ENCODE results near the gene ZNF516. TPM values are rescaled to one million over a fixed set of nuclear protein-coding genes. Genes with fewer than 3 reads are reported as not detected.

The ZNF516 gene
- polyA plus RNA-seq, 3 donors = 5.0 to 41.9 (median 8.6) TPM

DNA sequence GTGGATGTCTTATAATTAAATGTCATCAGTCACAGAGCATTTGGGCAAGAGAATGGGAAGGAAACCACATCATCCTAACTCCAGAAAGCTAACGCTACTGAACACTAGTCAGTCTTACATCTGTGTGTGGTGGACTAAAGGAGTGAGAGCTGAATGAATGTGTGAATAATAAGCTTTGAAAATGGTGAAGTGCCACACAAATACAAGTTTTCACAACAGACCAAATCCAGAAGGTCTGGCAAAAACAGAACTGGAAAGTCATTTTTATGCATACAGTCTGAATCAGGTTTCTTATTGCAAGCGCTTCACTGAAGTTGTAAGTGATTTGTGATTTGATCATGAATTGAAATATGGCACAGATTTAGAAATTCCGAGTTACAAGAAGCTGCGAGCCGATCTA is 175.7 kb downstream of the ZNF516 start:
- Histone ChIP-seq H3K9ac (ENCODE audit: insufficient read depth, low read length, poor library complexity, severe bottlenecking) (no peak overlapping the region), H3K4me3 (replicated peaks in 1 of 3; ENCODE audit: low read depth in 2 of 3, low read length in 3 of 3) (no peak overlapping the region), H3K27ac (ENCODE audit: low read depth in 1 of 2, low read length in 2 of 2) (no peak overlapping the region), H3K9me3 (replicated peaks in 1 of 2; ENCODE audit: control insufficient read depth in 1 of 2, insufficient read depth in 1 of 2, low read length in 2 of 2) (no peaks in the 10 kb centered on the region), H3K79me2 (ENCODE audit: insufficient read depth, low read length) (no peaks in the 10 kb centered on the region), H3K27me3 (ENCODE audit: control insufficient read depth in 2 of 2, insufficient read depth in 2 of 2, low read length in 2 of 2) (peaks cover 0 to 4% of the 10 kb centered on the region in 2 donors), H4K20me1 (ENCODE audit: insufficient read depth, low read length) (no peaks in the 10 kb centered on the region), H3K4me2 (replicated peaks; ENCODE audit: extremely low read depth, low read length, poor library complexity, severe bottlenecking) (no peak overlapping the region), H3K4me1 (ENCODE audit: control insufficient read depth in 1 of 2, insufficient read depth in 2 of 2, low read length in 2 of 2) (no peaks in the 10 kb centered on the region), H3K36me3 (replicated peaks in 1 of 2; ENCODE audit: control insufficient read depth in 1 of 2, insufficient read depth in 2 of 2, low read length in 2 of 2) (no peaks in the 10 kb centered on the region), H2AFZ (ENCODE audit: insufficient read depth, low read depth, low read length, poor library complexity, severe bottlenecking) (no peak overlapping the region)
- H3K9me3 Mint-ChIP-seq = peaks cover 0 to 2% (median 0%) of the 10 kb centered on the region in 7 donors
- peaks cover 5 to 6% (median 6%) of the 10 kb centered on the region in 3 donors for H3K27me3 Mint-ChIP-seq (ENCODE audit: low read depth in 3 of 3)
- H3K4me1 Mint-ChIP-seq = no peaks in the 10 kb centered on the region
- no peaks in the 10 kb centered on the region for H3K36me3 Mint-ChIP-seq
- H3K4me3 Mint-ChIP-seq = no peak overlapping the region
- H3K27ac Mint-ChIP-seq = no peak overlapping the region
- TF ChIP-seq, protein P1, sequence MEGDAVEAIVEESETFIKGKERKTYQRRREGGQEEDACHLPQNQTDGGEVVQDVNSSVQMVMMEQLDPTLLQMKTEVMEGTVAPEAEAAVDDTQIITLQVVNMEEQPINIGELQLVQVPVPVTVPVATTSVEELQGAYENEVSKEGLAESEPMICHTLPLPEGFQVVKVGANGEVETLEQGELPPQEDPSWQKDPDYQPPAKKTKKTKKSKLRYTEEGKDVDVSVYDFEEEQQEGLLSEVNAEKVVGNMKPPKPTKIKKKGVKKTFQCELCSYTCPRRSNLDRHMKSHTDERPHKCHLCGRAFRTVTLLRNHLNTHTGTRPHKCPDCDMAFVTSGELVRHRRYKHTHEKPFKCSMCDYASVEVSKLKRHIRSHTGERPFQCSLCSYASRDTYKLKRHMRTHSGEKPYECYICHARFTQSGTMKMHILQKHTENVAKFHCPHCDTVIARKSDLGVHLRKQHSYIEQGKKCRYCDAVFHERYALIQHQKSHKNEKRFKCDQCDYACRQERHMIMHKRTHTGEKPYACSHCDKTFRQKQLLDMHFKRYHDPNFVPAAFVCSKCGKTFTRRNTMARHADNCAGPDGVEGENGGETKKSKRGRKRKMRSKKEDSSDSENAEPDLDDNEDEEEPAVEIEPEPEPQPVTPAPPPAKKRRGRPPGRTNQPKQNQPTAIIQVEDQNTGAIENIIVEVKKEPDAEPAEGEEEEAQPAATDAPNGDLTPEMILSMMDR (IDR thresholded peaks at IDR 0.05) = no peak
- WGBS (ENCODE audit: insufficient coverage) = no CpG with 5 or more reads among the region's 5 CpGs
- DNase-seq = no peak
- intact Hi-C loops (cut with micrococcal nuclease) = no loop called here

DNA sequence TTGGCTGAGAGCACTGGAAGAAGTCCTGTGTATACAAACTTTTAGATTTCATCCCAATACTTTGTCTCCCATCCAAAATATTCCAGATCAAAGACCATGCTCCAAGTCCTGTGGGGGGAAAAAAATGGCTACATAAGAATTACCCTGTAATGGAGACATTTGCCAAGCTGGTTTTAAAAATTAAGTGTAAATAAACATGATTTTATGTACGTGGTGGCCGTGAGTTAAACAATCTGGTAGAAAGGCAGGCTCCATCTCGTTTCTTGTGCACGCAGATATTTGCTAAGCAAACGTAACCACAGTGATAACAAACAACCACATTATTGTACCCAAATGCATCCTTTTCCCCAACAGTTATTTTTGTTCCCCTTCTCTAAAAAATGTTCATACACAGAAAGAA is 176.4 kb downstream of the ZNF516 start:
- no peak for DNase-seq
- intact Hi-C loops (cut with micrococcal nuclease) = no loop called here
- no peaks in the 10 kb centered on the region for H3K9me3 ChIP-seq (replicated peaks in 1 of 2; ENCODE audit: control insufficient read depth in 1 of 2, insufficient read depth in 1 of 2, low read length in 2 of 2)
- 80% methylated on average over 3 of the region's 5 CpGs for WGBS (ENCODE audit: insufficient coverage)
- H3K4me3 ChIP-seq (replicated peaks in 1 of 3; ENCODE audit: low read depth in 2 of 3, low read length in 3 of 3) = no peak overlapping the region
- no peaks in the 10 kb centered on the region for H4K20me1 ChIP-seq (ENCODE audit: insufficient read depth, low read length)
- H3K4me2 ChIP-seq (replicated peaks; ENCODE audit: extremely low read depth, low read length, poor library complexity, severe bottlenecking) = no peak overlapping the region
- no peak overlapping the region for H3K9ac ChIP-seq (ENCODE audit: insufficient read depth, low read length, poor library complexity, severe bottlenecking)
- no peaks in the 10 kb centered on the region for H3K36me3 ChIP-seq (replicated peaks in 1 of 2; ENCODE audit: control insufficient read depth in 1 of 2, insufficient read depth in 2 of 2, low read length in 2 of 2)
- no peaks in the 10 kb centered on the region for H3K9me3 Mint-ChIP-seq
- H3K27ac ChIP-seq (ENCODE audit: low read depth in 1 of 2, low read length in 2 of 2) = no peak overlapping the region
- no peaks in the 10 kb centered on the region for H3K4me1 ChIP-seq (ENCODE audit: control insufficient read depth in 1 of 2, insufficient read depth in 2 of 2, low read length in 2 of 2)
- no peaks in the 10 kb centered on the region for H3K4me1 Mint-ChIP-seq
- H3K27me3 ChIP-seq (ENCODE audit: control insufficient read depth in 2 of 2, insufficient read depth in 2 of 2, low read length in 2 of 2) = peaks cover 0 to 4% of the 10 kb centered on the region in 2 donors
- TF ChIP-seq, protein P1 (IDR thresholded peaks at IDR 0.05) = no peak
- H3K79me2 ChIP-seq (ENCODE audit: insufficient read depth, low read length) = no peaks in the 10 kb centered on the region
- H2AFZ ChIP-seq (ENCODE audit: insufficient read depth, low read depth, low read length, poor library complexity, severe bottlenecking) = no peak overlapping the region
- peaks cover 6% of the 10 kb centered on the region in 3 donors for H3K27me3 Mint-ChIP-seq (ENCODE audit: low read depth in 3 of 3)
- H3K27ac Mint-ChIP-seq = no peak overlapping the region
- no peak overlapping the region for H3K4me3 Mint-ChIP-seq
- H3K36me3 Mint-ChIP-seq = no peaks in the 10 kb centered on the region
